Omental fat pad (tissue), 4 donors: ENCODE data around the gene CDK5RAP2. TPM values are rescaled to one million over a fixed set of nuclear protein-coding genes. Genes with fewer than 3 reads are reported as not detected.

Source experiments
- ATAC-seq: fragments of 150-250 bp; one replicate; pipeline ENCODE4 v1.9.1; 2016; ENCODE audit warnings: mild to moderate bottlenecking, moderate library complexity; ENCODE audit not compliant: low FRiP score
- DNase-seq: peaks from one replicate; pipeline ENCODE4 v3.0.0-alpha.2; 2019; ENCODE audit warnings: low spot score
- CTCF ChIP-seq, 3 donors: fragments of 450-650 bp; IDR thresholded peaks; one replicate each; pipeline ENCODE4 v1.5.1; 2016 to 2017; ENCODE audit warnings: antibody characterized with exemption in 3 of 3, mild to moderate bottlenecking in 3 of 3, moderate library complexity in 2 of 3
- total RNA-seq, 4 donors: library from RNA; depleted of rRNA; stranded (reverse); fragments of >200 nt; gene quantifications; one replicate each; pipeline ENCODE4 v1.1.0, GENCODE V29; 2016

CDK5RAP2 gene
- total RNA-seq, 4 donors from 2014 or later: 32.8 to 47.6 (median 39.4) TPM

- ATAC-seq (no peak), DNase-seq (no peak)
- no peak for TF ChIP-seq CTCF (IDR thresholded peaks at IDR 0.05)
Observed at GRCh38 chr9:120416781-120417427, 163.1 kb downstream of the CDK5RAP2 start.

- no peak for DNase-seq
- TF ChIP-seq CTCF (IDR thresholded peaks at IDR 0.05): no peak
- ATAC-seq: no peak
Observed at GRCh38 chr9:120413121-120414048, 166.6 kb downstream of the CDK5RAP2 start.

GRCh38 chr9:120412425-120412951, 167.5 kb downstream of the CDK5RAP2 start:
- no peak for DNase-seq
- TF ChIP-seq CTCF (IDR thresholded peaks at IDR 0.05): no peak
- ATAC-seq: peak; percentile 57

- no peak for DNase-seq
- no peak for TF ChIP-seq CTCF (IDR thresholded peaks at IDR 0.05)
- no peak for ATAC-seq
Observed at GRCh38 chr9:120411862-120412424, 168.0 kb downstream of the CDK5RAP2 start.

- TF ChIP-seq CTCF (IDR thresholded peaks at IDR 0.05): no peak
- DNase-seq (no peak), ATAC-seq (peak; percentile 12)
Observed at GRCh38 chr9:120410925-120411501, 169.0 kb downstream of the CDK5RAP2 start.

GRCh38 chr9:120408680-120409258, 171.2 kb downstream of the CDK5RAP2 start:
- ATAC-seq (no peak), DNase-seq (no peak)
- no peak for TF ChIP-seq CTCF (IDR thresholded peaks at IDR 0.05)
